ENCODE results near the gene GMFB.
A peak's percentile ranks its signal among the peaks of the same experiment; 100 is the strongest.

GMFB gene

DNA sequence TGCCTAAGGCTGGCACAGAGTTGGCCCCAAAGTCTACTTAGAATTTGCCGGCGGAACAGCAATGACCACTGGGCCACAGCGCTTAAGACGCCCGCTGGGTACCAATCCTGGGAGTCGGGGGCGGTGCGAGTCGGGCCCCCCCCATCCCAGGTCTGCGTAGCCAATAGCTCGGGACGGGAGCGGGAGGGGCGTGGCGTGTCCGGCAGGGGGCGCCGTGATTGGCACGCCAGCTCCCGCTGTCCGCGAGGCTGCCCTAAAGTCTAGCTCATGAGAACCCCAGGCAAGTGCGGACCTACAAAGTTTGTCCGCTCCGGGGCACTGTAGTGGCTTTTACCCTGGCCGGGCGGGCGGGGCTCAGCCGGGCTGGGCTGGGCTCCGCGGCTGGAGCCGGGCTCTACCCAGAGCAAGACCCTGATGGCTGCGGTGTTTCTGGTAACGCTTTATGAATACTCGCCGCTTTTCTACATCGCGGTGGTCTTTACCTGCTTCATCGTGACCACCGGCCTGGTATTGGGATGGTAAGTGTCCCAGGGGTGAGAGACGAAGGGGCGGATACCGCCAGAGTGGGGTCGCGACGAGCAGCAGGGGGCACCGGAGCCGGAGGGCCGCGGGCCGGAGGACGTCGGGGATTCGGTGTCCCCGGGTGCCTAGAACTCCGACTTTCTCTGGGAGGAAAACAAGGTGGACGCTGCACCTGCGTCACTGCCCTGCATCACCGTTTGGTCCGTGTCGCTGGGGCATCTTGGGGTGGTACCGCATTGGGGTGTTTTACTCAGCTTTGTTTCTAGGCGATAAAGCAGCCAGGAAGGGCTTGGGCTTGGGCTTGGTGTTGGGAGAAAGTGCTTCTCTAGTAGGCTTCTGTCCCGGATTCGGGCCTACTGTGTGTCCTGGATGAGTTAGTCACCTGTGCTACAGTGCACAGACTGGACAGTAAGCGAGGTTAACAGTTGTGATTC lies 21.0 kb upstream of the GMFB start, which contains the start of gene CGRRF1:
Gene CGRRF1 (plus strand): TSS at position 361 of the 956 bp plus-strand sequence. CDS start 54 bp downstream, at position 415.
- H3K4me3 Mint-ChIP-seq: peak within 1 kb of the TSS; percentile 100

GRCh38 chr14:54503486-54503885 lies 14.7 kb upstream of the GMFB start:
- ATAC-seq (ENCODE audit: low read depth): no peak

More for the DNA sequence above, 21.0 kb upstream of the GMFB start, which contains the start of gene CGRRF1:
- peak within 1 kb of the TSS; percentile 95 for H3K27ac Mint-ChIP-seq
- DNase-seq (ENCODE audit: low spot score in 2 of 2) (peak; percentile 97), ATAC-seq (ENCODE audit: low read depth) (peak; percentile 95)
- no peaks in the 10 kb centered on the region for H3K9me3 Mint-ChIP-seq
- H3K27me3 Mint-ChIP-seq: no peaks in the 10 kb centered on the region
- peaks cover 6% of the 10 kb centered on the region for H3K36me3 Mint-ChIP-seq
- H3K4me1 Mint-ChIP-seq: peaks cover 30% of the 10 kb centered on the region

DNA sequence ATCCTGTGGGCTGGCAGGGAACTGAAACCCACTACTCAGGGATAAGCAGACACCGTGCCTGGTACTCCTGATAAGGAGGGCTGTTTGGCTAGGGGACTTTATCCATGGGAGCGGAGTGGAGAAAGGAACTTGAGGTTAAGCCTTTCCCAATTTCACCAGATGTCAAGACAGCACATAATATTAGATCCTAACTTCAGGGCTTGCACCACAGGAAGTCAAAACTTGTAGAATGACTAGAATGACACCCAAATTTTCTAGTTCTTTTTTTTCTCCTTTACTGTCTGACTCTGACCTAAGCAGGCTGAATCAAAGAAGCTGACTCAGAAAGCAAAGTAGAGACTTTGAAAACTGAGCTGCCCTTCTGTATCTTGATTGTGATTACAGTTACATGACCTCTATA lies 13.8 kb upstream of the GMFB start:
- ATAC-seq (ENCODE audit: low read depth) (no peak), DNase-seq (ENCODE audit: low spot score in 2 of 2) (no peak)
- Mint-ChIP-seq H3K4me3 (no peak overlapping the region), H3K36me3 (no peaks in the 10 kb centered on the region), H3K9me3 (no peaks in the 10 kb centered on the region), H3K27ac (no peak overlapping the region), H3K4me1 (no peaks in the 10 kb centered on the region), H3K27me3 (peaks cover 13% of the 10 kb centered on the region)

More at GRCh38 chr14:54503486-54503885, 14.7 kb upstream of the GMFB start:
- no peaks in the 10 kb centered on the region for H3K4me1 Mint-ChIP-seq
- H3K27ac Mint-ChIP-seq: no peak overlapping the region
- no peaks in the 10 kb centered on the region for H3K9me3 Mint-ChIP-seq
- no peak for DNase-seq (ENCODE audit: low spot score in 2 of 2)
- peaks cover 9% of the 10 kb centered on the region for H3K27me3 Mint-ChIP-seq
- no peak overlapping the region for H3K4me3 Mint-ChIP-seq
- H3K36me3 Mint-ChIP-seq: no peaks in the 10 kb centered on the region

DNA sequence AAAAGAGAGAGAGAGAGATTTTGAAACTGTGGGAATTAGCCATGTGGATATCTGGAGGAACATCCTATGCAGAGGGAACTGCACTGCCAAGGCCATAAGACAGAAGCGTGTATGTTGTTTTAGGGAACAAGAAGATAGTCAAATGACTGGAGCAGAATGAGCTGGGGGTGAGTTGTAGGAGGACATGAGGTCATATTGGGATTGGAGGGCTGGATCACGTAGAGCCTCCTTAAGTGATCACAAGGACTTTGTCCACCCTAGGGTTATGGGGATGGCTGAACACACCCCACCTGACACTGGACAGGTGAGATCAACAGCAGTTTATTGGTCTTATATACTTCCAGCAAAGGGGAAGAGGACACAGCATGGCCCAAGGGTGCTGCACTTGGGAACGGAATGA lies 12.7 kb upstream of the GMFB start:
- ATAC-seq (ENCODE audit: low read depth) (no peak), DNase-seq (ENCODE audit: low spot score in 2 of 2) (no peak)
- Mint-ChIP-seq H3K27me3 (peaks cover 13% of the 10 kb centered on the region), H3K4me1 (no peaks in the 10 kb centered on the region), H3K36me3 (no peaks in the 10 kb centered on the region), H3K9me3 (no peaks in the 10 kb centered on the region), H3K4me3 (no peak overlapping the region), H3K27ac (no peak overlapping the region)

DNA sequence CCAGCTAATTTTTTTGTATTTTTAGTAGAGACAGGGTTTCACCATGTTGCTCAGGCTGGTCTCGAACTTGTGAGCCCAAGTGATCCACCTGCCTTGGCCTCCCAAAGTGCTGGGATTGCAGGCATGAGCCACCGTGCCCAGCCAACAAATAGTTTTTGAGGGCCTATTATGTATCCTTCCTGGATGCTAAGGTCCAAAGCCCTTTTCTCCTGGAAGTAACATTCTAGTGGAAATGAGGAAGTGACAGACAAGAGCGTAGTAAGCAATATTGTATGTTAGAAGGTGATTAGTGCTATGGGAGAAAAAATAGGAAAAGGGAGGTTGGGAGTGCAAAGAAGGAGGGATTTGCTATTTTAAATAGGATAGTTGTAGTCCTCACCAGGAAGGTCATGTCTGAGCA lies 12.0 kb upstream of the GMFB start:
- no peak for ATAC-seq (ENCODE audit: low read depth)
- H3K9me3 Mint-ChIP-seq: no peaks in the 10 kb centered on the region

GRCh38 chr14:54498579-54498978 lies 9.8 kb upstream of the GMFB start:
- ATAC-seq (ENCODE audit: low read depth): no peak
- H3K27ac Mint-ChIP-seq: no peak overlapping the region
- H3K36me3 Mint-ChIP-seq: no peaks in the 10 kb centered on the region
- DNase-seq (ENCODE audit: low spot score in 2 of 2): no peak
- H3K4me1 Mint-ChIP-seq: no peaks in the 10 kb centered on the region
- peaks cover 13% of the 10 kb centered on the region for H3K27me3 Mint-ChIP-seq
- no peaks in the 10 kb centered on the region for H3K9me3 Mint-ChIP-seq
- H3K4me3 Mint-ChIP-seq: no peak overlapping the region

More for the DNA sequence above, 12.0 kb upstream of the GMFB start:
- Mint-ChIP-seq H3K36me3 (no peaks in the 10 kb centered on the region), H3K4me3 (no peak overlapping the region), H3K27me3 (peaks cover 13% of the 10 kb centered on the region), H3K27ac (no peak overlapping the region), H3K4me1 (no peaks in the 10 kb centered on the region)
- no peak for DNase-seq (ENCODE audit: low spot score in 2 of 2)

DNA sequence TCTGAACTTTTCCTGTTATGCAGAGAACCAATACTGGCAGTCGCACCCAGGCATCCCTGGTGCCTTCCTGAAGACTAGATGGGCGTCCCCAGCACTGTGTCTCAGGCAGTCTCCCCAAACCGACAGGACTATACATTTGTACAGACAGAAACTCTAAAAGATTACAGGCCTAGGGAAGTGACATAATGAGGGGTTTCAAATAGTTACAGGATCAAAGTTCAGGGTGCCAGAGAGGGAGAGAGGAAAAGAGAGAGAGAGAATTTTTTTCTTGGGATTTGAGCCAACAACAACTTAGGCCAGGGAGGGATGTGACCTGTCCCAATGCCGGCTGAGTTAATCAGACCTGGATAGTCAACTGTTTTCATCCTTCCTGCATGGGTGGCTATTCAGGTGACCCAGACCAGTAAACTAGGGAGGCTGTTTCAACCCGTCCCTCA lies 9.3 kb upstream of the GMFB start:
- DNase-seq (ENCODE audit: low spot score in 2 of 2): no peak
- Mint-ChIP-seq H3K4me3 (no peak overlapping the region), H3K36me3 (no peaks in the 10 kb centered on the region), H3K27ac (no peak overlapping the region), H3K9me3 (no peaks in the 10 kb centered on the region), H3K27me3 (peaks cover 13% of the 10 kb centered on the region), H3K4me1 (no peaks in the 10 kb centered on the region)
- ATAC-seq (ENCODE audit: low read depth): no peak

DNA sequence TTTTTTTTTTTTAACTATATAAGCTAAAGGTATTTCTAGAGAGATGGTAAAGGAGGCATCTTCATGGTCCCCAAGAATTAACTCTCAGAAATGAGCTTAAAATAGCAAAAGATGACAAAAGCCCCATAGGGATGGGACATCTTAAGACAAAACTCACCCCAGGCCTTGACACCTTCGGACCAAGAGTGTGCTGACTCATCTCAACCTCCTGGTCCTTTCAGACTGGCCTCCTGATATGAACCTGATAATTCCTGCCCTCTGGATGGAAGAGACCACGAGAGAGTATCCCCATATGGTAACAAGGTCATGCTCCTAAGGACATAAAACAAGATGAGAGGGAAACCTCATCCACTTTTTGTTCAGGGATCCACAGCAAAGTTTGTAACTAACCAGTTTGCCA lies 8.4 kb upstream of the GMFB start:
- Mint-ChIP-seq H3K27ac (no peak overlapping the region), H3K27me3 (peaks cover 13% of the 10 kb centered on the region), H3K36me3 (no peaks in the 10 kb centered on the region), H3K4me1 (no peaks in the 10 kb centered on the region), H3K4me3 (no peak overlapping the region), H3K9me3 (no peaks in the 10 kb centered on the region)
- DNase-seq (ENCODE audit: low spot score in 2 of 2): no peak
- no peak for ATAC-seq (ENCODE audit: low read depth)

DNA sequence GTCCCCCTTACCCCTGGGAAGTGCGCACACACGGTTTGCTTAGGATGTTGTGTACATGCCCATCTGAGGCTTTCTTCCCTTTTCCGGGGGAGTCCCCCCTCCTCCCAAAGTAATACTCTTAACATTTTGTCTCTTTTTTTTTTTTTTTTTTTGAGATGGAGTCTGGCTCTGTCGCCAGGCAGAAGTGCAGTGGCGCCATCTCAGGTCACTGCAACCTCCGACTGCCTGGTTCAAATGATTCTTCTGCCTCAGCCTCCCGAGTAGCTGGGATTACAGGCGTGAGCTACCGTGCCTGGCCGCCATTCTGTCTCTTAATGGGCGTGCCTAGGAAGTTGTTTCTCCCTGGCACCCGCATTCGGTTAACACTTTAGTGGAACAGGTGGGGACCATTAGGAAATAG lies 4.5 kb upstream of the GMFB start:
- no peak for DNase-seq (ENCODE audit: low spot score in 2 of 2)
- H3K36me3 Mint-ChIP-seq: no peaks in the 10 kb centered on the region
- no peaks in the 10 kb centered on the region for H3K9me3 Mint-ChIP-seq
- no peak overlapping the region for H3K27ac Mint-ChIP-seq
- H3K4me3 Mint-ChIP-seq: peak overlapping the region; percentile 47
- ATAC-seq (ENCODE audit: low read depth): no peak
- peaks cover 2% of the 10 kb centered on the region for H3K27me3 Mint-ChIP-seq
- H3K4me1 Mint-ChIP-seq: peaks cover 10% of the 10 kb centered on the region

DNA sequence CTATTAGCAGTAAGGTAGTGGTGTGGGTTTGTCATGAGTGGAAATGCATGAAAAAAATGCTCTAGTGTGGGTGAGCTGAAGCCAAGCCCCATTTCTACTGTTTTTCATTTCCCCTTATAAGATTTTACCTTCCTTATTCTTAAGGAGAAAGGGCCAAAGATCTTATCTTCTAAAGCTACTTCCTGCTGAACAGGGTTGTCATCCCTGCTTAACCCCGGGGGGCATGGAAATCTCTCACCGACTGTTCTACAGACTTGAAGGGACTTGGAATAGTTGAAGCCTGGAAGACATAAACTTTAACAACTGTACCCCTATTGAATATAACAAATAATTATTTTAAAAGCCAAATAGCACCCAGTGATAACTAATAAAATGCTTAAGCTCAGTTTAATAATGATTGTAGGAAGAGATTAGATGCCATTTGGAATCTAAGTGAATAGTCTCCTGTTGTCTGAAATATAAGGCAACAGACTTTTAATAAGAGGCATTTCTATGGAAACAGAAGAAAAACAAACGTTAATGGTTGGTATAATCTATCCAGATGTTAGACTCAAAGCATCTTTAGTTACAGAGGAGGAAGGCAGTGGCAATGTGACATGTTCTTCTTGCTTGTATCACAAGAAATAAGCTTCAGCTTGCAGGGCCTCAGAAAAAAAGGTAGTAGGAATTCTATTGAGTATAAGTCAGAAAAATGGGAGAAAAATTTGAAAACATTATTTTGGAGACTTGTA lies 1.8 kb upstream of the GMFB start:
- H3K9me3 Mint-ChIP-seq: no peaks in the 10 kb centered on the region
- H3K36me3 Mint-ChIP-seq: peaks cover 3% of the 10 kb centered on the region
- no peak for ATAC-seq (ENCODE audit: low read depth)
- H3K4me3 Mint-ChIP-seq: no peak overlapping the region
- H3K27me3 Mint-ChIP-seq: no peaks in the 10 kb centered on the region
- peaks cover 24% of the 10 kb centered on the region for H3K4me1 Mint-ChIP-seq
- no peak overlapping the region for H3K27ac Mint-ChIP-seq
- no peak for DNase-seq (ENCODE audit: low spot score in 2 of 2)

DNA sequence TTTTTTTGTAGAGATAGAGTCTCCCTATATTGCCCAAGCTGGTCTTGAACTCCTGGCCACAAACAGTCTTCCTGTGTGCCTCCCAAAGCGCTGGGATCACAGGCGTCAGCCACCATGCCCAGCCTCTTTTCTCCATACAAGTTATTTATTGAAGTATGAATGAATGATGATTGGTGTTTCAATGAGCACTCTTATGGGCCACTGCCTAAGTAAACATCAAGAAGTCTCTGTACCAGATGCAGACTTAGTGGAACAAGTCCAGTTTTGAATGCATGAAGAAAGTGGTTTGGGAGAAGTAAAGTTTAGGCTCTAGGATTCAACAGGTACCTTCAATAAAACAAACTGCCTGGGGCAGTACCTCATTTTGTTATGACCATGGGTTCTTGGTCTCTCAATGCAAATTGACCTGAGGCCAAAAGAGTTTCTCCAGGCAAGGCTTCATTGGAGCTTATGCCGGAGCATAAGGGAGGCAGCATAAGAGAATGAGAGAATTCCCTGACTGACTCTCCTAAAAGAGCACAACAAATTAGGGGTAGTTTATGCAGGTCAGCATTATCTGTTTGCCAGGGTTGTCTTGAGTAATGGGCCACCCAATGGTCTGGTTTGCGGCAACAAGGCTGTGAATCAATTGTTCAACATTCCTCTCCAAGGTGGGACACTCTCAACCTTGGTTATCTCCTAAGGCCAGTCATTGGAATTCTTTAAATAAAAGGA lies 1.1 kb upstream of the GMFB start:
- Mint-ChIP-seq H3K9me3 (no peaks in the 10 kb centered on the region), H3K27ac (peak overlapping the region; percentile 90), H3K27me3 (no peaks in the 10 kb centered on the region), H3K4me3 (peak overlapping the region; percentile 93), H3K36me3 (peaks cover 3% of the 10 kb centered on the region), H3K4me1 (peaks cover 29% of the 10 kb centered on the region)
- DNase-seq (ENCODE audit: low spot score in 2 of 2) (no peak), ATAC-seq (ENCODE audit: low read depth) (no peak)

GRCh38 chr14:54489318-54489683 lies 521 bp upstream of the GMFB start:
- Mint-ChIP-seq H3K4me3 (peak overlapping the region; percentile 93), H3K9me3 (no peaks in the 10 kb centered on the region), H3K27ac (peak overlapping the region; percentile 90), H3K4me1 (peaks cover 35% of the 10 kb centered on the region), H3K27me3 (no peaks in the 10 kb centered on the region), H3K36me3 (peaks cover 3% of the 10 kb centered on the region)
- no peak for ATAC-seq (ENCODE audit: low read depth)
- no peak for DNase-seq (ENCODE audit: low spot score in 2 of 2)

DNA sequence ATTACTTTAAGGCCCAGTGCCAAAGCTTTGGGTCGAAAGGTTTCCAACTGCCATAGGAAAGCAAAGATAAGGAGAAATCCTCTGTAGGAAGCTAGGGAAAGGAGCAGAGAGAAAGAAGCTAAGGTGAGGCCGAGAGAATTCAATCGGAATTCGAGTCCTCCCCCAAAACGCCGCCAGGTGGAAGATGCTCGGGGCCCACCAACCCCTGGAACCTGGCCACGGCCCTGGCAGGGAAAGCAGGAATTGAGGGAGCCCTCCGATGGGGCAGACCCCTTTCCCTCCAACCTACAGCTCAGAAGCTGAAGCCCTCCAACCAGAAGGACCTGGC lies 498 bp downstream of the GMFB start:
- peaks cover 44% of the 10 kb centered on the region for H3K4me1 Mint-ChIP-seq
- H3K36me3 Mint-ChIP-seq: peaks cover 3% of the 10 kb centered on the region
- H3K27me3 Mint-ChIP-seq: no peaks in the 10 kb centered on the region
- peak; percentile 21 for ATAC-seq (ENCODE audit: low read depth)
- H3K4me3 Mint-ChIP-seq: peak overlapping the region; percentile 93
- no peaks in the 10 kb centered on the region for H3K9me3 Mint-ChIP-seq
- DNase-seq (ENCODE audit: low spot score in 2 of 2): no peak
- peak overlapping the region; percentile 90 for H3K27ac Mint-ChIP-seq

DNA sequence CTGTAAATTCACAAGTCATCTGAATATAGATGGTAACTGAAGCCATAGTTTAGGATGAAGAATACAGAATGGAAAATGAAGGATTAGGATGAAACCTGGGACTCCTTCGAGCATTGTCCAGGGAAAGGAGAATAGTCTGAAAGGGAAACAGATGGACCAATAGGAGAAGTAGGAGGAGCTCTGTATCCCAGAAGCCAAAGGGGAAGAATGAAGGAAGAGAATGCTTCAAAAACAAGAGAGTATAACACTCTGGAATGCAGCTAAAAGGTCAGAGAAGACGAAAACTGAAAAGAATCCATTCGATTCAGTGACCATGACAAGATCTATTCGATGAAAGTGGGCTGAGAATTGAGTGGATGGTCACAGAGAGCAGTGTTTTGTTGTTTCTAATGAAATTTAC lies 1.0 kb downstream of the GMFB start:
- Mint-ChIP-seq H3K9me3 (no peaks in the 10 kb centered on the region), H3K27ac (peak overlapping the region; percentile 90), H3K27me3 (no peaks in the 10 kb centered on the region), H3K36me3 (peaks cover 6% of the 10 kb centered on the region), H3K4me3 (peak overlapping the region; percentile 93), H3K4me1 (peaks cover 49% of the 10 kb centered on the region)
- no peak for ATAC-seq (ENCODE audit: low read depth)
- DNase-seq (ENCODE audit: low spot score in 2 of 2): no peak
